HG02798 (cell line): Measurements from ENCODE around the gene MRPS18A.
A peak's percentile ranks its signal among the peaks of the same experiment; 100 is the strongest.
"Not testable (repeated sequence)": the region's sequence is repeated elsewhere in the genome, so short reads cannot be mapped to it uniquely, and the experiment has no call there.

Source experiments
- ATAC-seq: cut with Tn5 transposase; IDR thresholded peaks from one replicate; pipeline ENCODE4 v1.9.1; 2021; ENCODE audit warnings: mild to moderate bottlenecking; ENCODE audit not compliant: unreplicated experiment, poor library complexity

Gene MRPS18A

GRCh38 chr6:43671801-43672690 lies 15.5 kb downstream of the MRPS18A start:
- ATAC-seq, result no peak

GRCh38 chr6:43671011-43671800 lies 16.4 kb downstream of the MRPS18A start:
- ATAC-seq, result no peak

GRCh38 chr6:43670623-43670986 lies 17.0 kb downstream of the MRPS18A start:
- no peak for ATAC-seq

GRCh38 chr6:43669922-43670622 lies 17.5 kb downstream of the MRPS18A start:
- no peak for ATAC-seq

- ATAC-seq, result no peak
These were observed 18.3 kb downstream of the MRPS18A start for GRCh38 chr6:43669050-43669921.

- peak; percentile 49 for ATAC-seq
These were observed 19.2 kb downstream of the MRPS18A start for GRCh38 chr6:43668151-43669028.

GRCh38 chr6:43667245-43668150 lies 20.1 kb downstream of the MRPS18A start:
- peak; percentile 54 for ATAC-seq

- ATAC-seq, result no peak
These were observed 21.2 kb downstream of the MRPS18A start for GRCh38 chr6:43666196-43666920.

- ATAC-seq, result no peak
These were observed 22.2 kb downstream of the MRPS18A start for GRCh38 chr6:43665376-43665775.

GRCh38 chr6:43662948-43663347 lies 24.6 kb downstream of the MRPS18A start:
- not testable (repeated sequence) for ATAC-seq

GRCh38 chr6:43658161-43658560 lies 29.4 kb downstream of the MRPS18A start:
- no peak for ATAC-seq

GRCh38 chr6:43657221-43657802 lies 30.3 kb downstream of the MRPS18A start:
- no peak for ATAC-seq

- ATAC-seq, result not testable (repeated sequence)
These were observed 34.8 kb downstream of the MRPS18A start for GRCh38 chr6:43652822-43653221.

GRCh38 chr6:43648248-43648647 lies 39.3 kb downstream of the MRPS18A start:
- ATAC-seq, result no peak

- ATAC-seq, result no peak
These were observed 40.0 kb downstream of the MRPS18A start for GRCh38 chr6:43647613-43648012.

- no peak for ATAC-seq
These were observed 42.0 kb downstream of the MRPS18A start for GRCh38 chr6:43645613-43645964.
